HepG2 (cell line): Measurements from ENCODE around the gene LENEP. TPM values are rescaled to one million over a fixed set of nuclear protein-coding genes. Genes with fewer than 3 reads are reported as not detected.
A peak's percentile ranks its signal among the peaks of the same experiment; 100 is the strongest.

Source experiments
- DNMT1 ChIP-seq: sonication (generic); formaldehyde crosslinking; IDR thresholded peaks from 2 replicates; pipeline ENCODE4 v1.5.1; 2020; ENCODE audit warnings: mild to moderate bottlenecking, missing genetic modification reagents
- HNF4A ChIP-seq: sonication (generic); formaldehyde crosslinking; IDR thresholded peaks from 2 replicates; pipeline ENCODE4 v1.4.0; 2020; ENCODE audit warnings: missing genetic modification reagents
- MAZ ChIP-seq, 2 experiments: sonication (generic) in 1 of 2; formaldehyde crosslinking in 1 of 2; IDR thresholded peaks; 2 replicates each; pipeline versions ENCODE4 v1.5.0 to v1.6.1; 2012 to 2020; ENCODE audit warnings: low read depth in 2 of 2, mild to moderate bottlenecking in 2 of 2, borderline replicate concordance in 1 of 2, improper control_type of control experiment in 1 of 2, low read length in 1 of 2, missing genetic modification reagents in 1 of 2, moderate library complexity in 1 of 2
- MXD1 ChIP-seq: sonication (generic); formaldehyde crosslinking; IDR thresholded peaks from 2 replicates; pipeline ENCODE4 v1.4.0; 2020; ENCODE audit warnings: mild to moderate bottlenecking, missing genetic modification reagents
- NCOA5 ChIP-seq: sonication (generic); formaldehyde crosslinking; IDR thresholded peaks from 2 replicates; pipeline ENCODE4 v1.4.0; 2020; ENCODE audit warnings: missing genetic modification reagents
- NR2F1 ChIP-seq, 2 experiments: fragments of 450-650 bp in 1 of 2; formaldehyde crosslinking in 1 of 2; IDR thresholded peaks; 2 replicates each; pipeline versions ENCODE4 v1.5.0 to v1.6.1; 2016 to 2020; ENCODE audit warnings: mild to moderate bottlenecking in 1 of 2, missing compliant biosample characterization in 1 of 2, missing genetic modification reagents in 1 of 2, moderate library complexity in 1 of 2
- SMAD3 ChIP-seq: sonication (generic); formaldehyde crosslinking; IDR thresholded peaks from 2 replicates; pipeline ENCODE4 v1.4.0; 2020; ENCODE audit warnings: missing genetic modification reagents
- SP4 ChIP-seq: sonication (generic); formaldehyde crosslinking; IDR thresholded peaks from 2 replicates; pipeline ENCODE4 v1.8.1; 2023; ENCODE audit warnings: mild to moderate bottlenecking, missing genetic modification reagents
- ZEB1 ChIP-seq: IDR thresholded peaks from 2 replicates; pipeline ENCODE4 v1.6.1; 2012; ENCODE audit warnings: mild to moderate bottlenecking, low read depth, inconsistent platforms; ENCODE audit not compliant: insufficient replicate concordance
- ZNF20 ChIP-seq: sonication (generic); formaldehyde crosslinking; IDR thresholded peaks from 2 replicates; pipeline ENCODE4 v1.4.0; 2020; ENCODE audit warnings: mild to moderate bottlenecking, moderate library complexity, missing genetic modification reagents
- ZSCAN9 ChIP-seq: IDR thresholded peaks from 2 replicates; pipeline ENCODE4 v1.6.1; 2016; ENCODE audit warnings: borderline replicate concordance
- polyA plus RNA-seq, 8 experiments: library from polyadenylated mRNA; depleted of rRNA in 3 of 8; stranded (reverse) in 7 of 8; unstranded in 1 of 8; fragments of >200 nt; fragmentation: Illumina TruSeq in 4 of 8; extraction: Trizol in 4 of 8; gene quantifications; 2 replicates each; pipeline versions ENCODE4 v1.2.1 to v1.2.3, GENCODE V29; 2011 to 2016; ENCODE audit warnings: low read depth in 4 of 8, missing spikeins in 1 of 8, mixed read lengths in 1 of 8; ENCODE audit not compliant: insufficient read depth in 1 of 8
- total RNA-seq, 5 experiments: library from RNA; depleted of rRNA; stranded (reverse); fragments of >200 nt; fragmentation: Illumina TruSeq; extraction: Trizol; gene quantifications; 2 replicates each; pipeline ENCODE4 v1.2.3, GENCODE V29; 2016; ENCODE audit warnings: low read depth in 1 of 5
- TF ChIP-seq, protein P1 (sequence below): IDR thresholded peaks from 2 replicates; pipeline ENCODE4 v1.4.0; 2020; ENCODE audit warnings: mild to moderate bottlenecking, missing genetic modification reagents
- TF ChIP-seq, protein P2 (sequence below): sonication (generic); formaldehyde crosslinking; IDR thresholded peaks from 2 replicates; pipeline ENCODE4 v1.5.1; 2020; ENCODE audit warnings: missing genetic modification reagents, mild to moderate bottlenecking, borderline replicate concordance
- TF ChIP-seq, protein P3 (sequence below): sonication (generic); formaldehyde crosslinking; IDR thresholded peaks from 2 replicates; pipeline ENCODE4 v1.4.0; 2020; ENCODE audit warnings: missing genetic modification reagents

Gene LENEP
- total and polyA plus RNA-seq, 2 of the 13 experiments (the other 11 are each of a cell fraction or from before 2014, with no cell fraction given): 0.29 TPM; not detected in 1

DNA sequence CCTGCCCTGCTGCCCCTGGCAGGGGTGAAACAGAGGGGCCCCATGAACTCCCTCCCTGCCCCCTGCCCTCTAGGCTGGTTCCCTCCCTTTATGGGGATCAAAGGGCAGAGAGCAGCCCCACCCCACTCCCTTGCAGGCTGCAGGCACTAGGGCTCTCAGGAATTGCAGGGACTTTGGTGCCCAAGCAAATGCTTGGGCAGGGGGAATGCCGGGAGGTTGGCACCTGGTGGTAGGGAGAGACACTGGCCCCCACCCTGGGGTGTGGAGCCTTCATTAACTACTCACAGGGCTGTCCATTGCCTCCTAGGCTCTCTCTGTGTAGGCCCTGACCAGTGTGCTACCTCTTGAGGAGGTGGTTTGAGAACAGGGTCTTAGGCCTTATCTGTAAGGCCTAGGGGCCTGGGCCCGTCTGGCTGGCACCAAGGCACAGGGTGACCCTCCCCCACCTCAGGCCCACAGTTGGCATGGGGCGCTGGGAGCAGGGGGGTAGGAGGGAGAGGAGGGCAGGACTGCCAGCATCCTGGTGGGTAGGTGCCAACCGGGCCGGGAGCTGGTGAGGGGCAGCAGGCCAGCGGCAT is 14.0 kb downstream of the LENEP start (continued):
- TF ChIP-seq ZSCAN9 (CRISPR knock-in tag) (no peak), MXD1 (CRISPR knock-in tag) (no peak), ZEB1 (no peak), DNMT1 (CRISPR knock-in tag) (no peak), HNF4A (CRISPR knock-in tag) (peak; percentile 86), ZNF20 (CRISPR knock-in tag) (no peak), MAZ (IDR thresholded peaks at IDR 0.05; ENCODE audit: borderline replicate concordance, low read depth, low read length) (no peak), MAZ (CRISPR knock-in tag; IDR thresholded peaks at IDR 0.05; ENCODE audit: low read depth) (no peak), NR2F1 (CRISPR knock-in tag; IDR thresholded peaks at IDR 0.05) (0 out of 4 replicates have a peak, but pooled peaks have one; percentile 16 to 42), SP4 (CRISPR knock-in tag) (no peak), SMAD3 (CRISPR knock-in tag) (no peak), NCOA5 (no peak)
- TF ChIP-seq, protein P1, sequence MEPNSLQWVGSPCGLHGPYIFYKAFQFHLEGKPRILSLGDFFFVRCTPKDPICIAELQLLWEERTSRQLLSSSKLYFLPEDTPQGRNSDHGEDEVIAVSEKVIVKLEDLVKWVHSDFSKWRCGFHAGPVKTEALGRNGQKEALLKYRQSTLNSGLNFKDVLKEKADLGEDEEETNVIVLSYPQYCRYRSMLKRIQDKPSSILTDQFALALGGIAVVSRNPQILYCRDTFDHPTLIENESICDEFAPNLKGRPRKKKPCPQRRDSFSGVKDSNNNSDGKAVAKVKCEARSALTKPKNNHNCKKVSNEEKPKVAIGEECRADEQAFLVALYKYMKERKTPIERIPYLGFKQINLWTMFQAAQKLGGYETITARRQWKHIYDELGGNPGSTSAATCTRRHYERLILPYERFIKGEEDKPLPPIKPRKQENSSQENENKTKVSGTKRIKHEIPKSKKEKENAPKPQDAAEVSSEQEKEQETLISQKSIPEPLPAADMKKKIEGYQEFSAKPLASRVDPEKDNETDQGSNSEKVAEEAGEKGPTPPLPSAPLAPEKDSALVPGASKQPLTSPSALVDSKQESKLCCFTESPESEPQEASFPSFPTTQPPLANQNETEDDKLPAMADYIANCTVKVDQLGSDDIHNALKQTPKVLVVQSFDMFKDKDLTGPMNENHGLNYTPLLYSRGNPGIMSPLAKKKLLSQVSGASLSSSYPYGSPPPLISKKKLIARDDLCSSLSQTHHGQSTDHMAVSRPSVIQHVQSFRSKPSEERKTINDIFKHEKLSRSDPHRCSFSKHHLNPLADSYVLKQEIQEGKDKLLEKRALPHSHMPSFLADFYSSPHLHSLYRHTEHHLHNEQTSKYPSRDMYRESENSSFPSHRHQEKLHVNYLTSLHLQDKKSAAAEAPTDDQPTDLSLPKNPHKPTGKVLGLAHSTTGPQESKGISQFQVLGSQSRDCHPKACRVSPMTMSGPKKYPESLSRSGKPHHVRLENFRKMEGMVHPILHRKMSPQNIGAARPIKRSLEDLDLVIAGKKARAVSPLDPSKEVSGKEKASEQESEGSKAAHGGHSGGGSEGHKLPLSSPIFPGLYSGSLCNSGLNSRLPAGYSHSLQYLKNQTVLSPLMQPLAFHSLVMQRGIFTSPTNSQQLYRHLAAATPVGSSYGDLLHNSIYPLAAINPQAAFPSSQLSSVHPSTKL (CRISPR knock-in tag): peak; percentile 14; the same call in 1 of the 2 replicates
- TF ChIP-seq, protein P2, sequence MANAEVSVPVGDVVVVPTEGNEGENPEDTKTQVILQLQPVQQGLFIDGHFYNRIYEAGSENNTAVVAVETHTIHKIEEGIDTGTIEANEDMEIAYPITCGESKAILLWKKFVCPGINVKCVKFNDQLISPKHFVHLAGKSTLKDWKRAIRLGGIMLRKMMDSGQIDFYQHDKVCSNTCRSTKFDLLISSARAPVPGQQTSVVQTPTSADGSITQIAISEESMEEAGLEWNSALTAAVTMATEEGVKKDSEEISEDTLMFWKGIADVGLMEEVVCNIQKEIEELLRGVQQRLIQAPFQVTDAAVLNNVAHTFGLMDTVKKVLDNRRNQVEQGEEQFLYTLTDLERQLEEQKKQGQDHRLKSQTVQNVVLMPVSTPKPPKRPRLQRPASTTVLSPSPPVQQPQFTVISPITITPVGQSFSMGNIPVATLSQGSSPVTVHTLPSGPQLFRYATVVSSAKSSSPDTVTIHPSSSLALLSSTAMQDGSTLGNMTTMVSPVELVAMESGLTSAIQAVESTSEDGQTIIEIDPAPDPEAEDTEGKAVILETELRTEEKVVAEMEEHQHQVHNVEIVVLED (CRISPR knock-in tag): no peak
- TF ChIP-seq, protein P3, sequence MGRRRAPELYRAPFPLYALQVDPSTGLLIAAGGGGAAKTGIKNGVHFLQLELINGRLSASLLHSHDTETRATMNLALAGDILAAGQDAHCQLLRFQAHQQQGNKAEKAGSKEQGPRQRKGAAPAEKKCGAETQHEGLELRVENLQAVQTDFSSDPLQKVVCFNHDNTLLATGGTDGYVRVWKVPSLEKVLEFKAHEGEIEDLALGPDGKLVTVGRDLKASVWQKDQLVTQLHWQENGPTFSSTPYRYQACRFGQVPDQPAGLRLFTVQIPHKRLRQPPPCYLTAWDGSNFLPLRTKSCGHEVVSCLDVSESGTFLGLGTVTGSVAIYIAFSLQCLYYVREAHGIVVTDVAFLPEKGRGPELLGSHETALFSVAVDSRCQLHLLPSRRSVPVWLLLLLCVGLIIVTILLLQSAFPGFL (CRISPR knock-in tag): no peak
